ENCODE results near the gene TMEM59L.

TMEM59L gene

DNA sequence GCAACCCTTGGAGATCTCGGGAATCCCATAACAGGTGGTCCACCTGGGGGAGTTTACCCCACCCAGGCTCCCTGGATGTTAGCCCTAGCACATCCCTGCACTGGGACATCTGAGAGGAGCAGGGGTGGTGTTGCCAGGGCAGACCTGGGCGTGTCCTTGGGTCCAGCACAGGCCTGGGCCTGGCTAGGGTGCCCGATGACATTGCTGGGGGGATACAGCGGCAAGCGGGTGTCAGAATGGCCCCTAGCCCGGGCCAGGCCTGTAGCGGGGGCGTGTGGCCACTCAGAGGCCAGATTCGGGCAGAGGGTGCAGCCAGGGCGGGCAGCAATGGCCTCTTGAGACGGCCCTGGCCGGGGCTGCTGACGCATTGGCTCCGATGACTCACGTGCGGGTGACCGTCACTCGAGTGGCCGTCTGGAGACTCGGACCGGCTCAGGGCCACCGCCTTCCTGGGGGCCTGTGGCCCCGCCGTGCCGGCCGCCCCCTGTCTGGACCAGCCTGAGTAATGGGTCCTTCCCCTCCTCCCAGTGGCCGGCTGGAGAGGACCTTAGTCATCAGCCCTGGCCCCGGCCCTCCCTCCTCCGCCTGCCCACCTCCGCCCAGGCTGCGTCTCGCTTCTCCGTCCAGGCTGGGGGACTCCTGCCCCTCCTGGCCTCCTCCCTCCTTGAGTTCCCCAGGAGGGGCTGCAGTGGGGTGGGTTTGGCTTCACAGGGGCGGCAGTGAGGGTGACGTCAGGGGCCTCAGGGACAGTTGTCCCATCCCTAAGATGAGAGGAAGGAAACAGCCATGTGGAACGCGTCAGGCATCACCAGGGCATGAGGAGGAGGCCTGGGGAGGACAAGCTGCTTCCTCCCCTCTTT is 47.6 kb downstream of the TMEM59L start:
- no peak for DNase-seq

DNA sequence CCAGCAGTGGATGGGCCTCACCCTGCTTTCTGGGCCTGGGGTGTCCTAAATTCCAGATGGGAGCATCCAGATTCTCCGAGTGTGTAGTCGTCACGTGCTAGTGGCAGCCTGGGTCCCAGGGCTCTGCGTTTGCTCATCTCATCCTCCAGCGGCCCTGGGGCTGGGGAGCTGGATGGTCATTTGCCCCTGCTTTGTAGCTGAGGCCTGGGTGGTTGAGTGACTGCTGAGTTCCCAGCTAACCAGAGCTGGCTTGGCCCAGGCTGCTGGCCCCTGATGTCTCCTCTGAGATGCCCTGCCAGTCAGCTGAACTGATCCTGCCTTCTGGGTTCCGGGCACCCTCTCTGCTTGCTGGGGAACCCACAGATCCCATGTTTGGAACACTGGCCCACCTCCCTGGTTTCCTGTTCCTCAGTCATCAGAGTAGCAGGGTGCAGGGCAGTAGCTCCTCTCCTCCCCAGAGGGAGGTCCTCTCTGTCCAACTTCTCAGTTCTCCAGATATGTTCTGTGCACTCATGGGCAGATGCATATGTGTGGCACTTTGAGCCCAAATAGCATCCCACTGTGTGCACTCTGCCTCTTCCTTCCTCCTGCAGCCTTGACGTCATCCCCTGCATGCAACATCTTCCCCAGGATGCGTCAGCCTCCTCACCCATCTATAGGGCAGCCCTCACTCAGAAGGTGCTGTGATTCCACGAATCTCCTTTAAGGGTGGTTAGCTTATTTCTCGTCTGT is 48.4 kb downstream of the TMEM59L start:
- DNase-seq = no peak

DNA sequence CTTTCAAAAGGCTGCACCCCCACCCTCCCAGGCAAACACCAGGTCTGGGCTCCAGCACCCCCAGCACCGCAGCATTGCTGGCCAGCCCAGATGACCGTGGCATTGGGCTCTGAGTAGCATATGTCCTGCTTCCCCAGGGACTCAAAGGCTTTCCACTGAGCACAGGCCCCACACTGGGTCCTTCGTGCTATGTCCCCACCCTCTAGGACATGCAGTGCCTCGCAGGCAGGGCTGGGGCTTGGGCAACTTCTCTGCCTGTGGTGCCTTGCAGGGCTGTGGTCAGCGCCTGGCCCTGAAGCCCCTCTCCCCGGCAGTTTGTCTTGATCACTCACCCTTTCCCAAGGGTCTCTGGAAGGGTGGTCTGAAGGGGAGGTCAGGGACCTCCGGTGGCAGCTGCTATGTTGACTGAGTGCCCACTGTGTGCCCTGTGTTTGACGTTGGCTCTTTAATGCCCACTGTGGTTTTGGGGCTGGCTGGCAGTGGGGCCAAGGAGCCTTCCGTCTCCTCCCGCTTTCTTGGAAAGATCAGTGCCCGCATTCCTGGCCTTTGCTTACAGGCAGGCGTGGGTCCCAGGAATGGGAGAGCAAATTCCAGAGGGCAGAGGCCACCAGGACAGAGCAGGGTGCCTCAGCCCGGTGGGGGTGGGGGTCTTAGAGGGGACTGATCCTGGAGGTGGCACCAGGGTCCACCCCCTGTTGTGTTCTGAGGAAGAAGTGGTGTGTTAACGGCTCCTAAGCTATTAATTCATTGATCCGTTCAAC is 50.5 kb downstream of the TMEM59L start:
- DNase-seq = no peak

DNA sequence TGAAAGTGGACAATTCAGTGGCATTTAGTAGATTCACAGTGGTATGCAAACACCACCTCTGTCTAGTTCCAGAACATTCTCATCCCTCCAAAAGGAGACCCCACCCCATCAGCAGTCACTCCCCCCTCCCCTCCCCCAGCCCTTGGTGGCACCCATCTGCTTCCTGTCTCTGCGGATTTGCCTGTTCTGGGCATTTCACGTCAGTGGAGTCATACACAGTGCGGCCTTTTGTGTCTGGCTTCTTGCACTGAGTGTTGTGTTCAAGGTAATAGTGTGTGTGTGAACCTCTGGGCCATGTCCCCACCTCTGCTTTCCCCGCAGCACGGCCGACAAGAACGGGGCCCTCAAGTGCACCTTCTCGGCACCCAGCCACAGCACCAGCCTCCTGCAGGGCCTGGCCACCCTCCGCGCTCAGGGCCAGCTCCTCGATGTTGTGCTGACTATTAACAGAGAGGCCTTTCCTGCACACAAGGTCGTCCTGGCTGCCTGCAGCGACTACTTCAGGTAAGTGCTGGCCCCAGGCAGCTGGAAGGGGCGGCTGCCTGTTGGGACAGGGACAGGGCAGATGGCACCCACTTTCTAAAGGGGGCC is 51.4 kb downstream of the TMEM59L start:
- DNase-seq = no peak

DNA sequence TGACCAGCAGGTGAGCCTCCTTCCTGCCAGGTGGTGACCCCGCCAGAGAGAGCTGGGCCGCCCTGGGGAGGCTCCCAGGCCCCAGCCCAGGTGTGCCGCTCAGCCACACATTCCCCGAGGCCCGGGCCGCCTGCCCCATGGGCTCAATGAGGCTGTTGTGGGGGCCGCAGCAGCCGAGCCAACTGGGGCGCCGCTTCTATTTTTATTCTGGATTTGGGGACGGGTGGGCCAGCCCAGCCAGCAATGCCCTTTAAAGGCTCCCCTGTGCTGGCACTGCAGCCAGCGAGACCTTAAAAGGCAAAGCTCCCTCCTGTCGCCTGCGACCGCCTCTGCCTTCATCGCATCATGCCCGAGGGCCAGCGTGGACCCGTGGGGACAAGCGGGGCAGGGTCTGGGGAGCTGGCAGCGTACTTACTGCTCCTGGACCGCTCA is 53.1 kb downstream of the TMEM59L start:
- no peak for DNase-seq

DNA sequence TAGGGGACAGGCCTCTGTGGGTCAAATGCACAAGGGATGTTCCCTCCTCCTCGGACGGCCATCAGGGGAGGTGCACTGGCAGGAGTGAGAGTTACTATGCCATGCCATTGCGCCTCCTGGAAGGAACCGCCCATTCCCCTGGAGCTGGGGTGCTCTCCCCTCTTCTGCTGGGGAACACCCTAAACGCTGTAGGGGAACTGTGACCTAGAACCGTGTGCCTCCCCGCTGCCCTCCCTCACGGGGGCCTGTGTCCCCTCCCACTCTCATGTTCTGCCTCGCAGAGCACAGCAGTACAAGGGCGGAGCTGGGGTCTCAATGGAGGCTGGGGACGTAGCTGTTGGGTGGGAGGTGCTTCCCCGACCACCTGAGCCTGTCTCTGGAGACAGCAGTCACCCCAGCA is 53.6 kb downstream of the TMEM59L start:
- DNase-seq = no peak

- DNase-seq = no peak
These were observed 54.1 kb downstream of the TMEM59L start for GRCh38 chr19:18666784-18667183.

- DNase-seq = no peak
These were observed 55.0 kb downstream of the TMEM59L start for GRCh38 chr19:18667531-18668251.

DNA sequence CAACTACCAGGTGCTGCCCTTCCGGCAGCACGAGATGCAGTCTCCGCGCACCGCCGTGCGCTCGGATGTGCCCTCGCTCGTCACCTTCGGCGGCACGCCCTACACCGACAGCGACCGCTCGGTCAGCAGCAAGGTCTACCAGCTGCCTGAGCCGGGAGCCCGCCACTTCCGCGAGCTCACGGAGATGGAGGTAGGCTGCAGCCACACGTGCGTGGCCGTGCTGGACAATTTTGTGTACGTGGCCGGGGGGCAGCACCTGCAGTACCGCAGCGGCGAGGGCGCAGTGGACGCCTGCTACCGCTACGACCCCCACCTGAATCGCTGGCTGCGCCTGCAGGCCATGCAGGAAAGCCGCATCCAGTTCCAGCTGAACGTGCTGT is 55.6 kb downstream of the TMEM59L start:
- DNase-seq = no peak

DNA sequence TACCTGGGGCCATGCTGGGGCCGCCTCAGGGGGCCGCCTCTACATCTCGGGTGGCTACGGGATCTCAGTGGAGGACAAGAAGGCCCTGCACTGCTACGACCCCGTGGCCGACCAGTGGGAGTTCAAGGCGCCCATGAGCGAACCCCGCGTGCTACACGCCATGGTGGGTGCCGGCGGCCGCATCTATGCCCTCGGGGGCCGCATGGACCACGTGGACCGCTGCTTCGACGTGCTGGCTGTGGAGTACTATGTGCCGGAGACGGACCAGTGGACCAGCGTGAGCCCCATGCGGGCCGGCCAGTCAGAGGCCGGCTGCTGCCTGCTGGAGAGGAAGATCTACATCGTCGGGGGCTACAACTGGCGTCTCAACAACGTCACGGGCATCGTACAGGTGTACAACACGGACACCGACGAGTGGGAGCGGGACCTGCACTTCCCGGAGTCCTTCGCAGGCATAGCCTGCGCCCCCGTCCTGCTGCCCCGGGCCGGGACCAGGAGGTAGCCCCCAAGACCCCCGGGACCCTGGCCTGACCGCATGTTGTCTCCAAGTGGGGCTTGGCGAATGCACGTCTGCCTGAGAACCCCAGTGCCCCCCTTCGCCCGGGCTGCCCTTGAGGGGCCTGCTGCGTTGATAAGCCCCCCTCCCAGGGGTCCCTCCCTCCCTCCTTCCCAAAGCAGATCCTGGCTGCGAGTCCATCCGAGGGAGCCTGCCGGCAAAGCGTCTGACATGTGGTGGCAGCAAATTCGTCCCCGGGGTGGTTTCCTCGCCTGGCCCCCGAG is 56.3 kb downstream of the TMEM59L start:
- DNase-seq = no peak

DNA sequence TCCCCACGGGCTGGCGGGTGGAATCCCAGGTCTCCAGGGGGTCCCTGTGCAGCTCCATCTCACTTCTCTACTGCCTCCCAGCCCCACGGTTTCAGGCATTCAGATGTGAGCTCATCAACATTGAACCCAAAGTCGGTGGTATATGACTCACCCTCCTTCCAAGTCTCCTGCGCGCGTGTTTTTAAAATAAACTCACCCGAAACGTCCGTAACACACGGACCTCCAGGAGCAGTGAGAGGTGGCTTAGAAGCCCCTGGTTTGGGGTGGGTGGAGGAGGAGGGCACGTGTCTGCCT is 56.8 kb downstream of the TMEM59L start:
- no peak for DNase-seq

GRCh38 chr19:18669883-18670282 is 57.2 kb downstream of the TMEM59L start:
- DNase-seq = no peak

DNA sequence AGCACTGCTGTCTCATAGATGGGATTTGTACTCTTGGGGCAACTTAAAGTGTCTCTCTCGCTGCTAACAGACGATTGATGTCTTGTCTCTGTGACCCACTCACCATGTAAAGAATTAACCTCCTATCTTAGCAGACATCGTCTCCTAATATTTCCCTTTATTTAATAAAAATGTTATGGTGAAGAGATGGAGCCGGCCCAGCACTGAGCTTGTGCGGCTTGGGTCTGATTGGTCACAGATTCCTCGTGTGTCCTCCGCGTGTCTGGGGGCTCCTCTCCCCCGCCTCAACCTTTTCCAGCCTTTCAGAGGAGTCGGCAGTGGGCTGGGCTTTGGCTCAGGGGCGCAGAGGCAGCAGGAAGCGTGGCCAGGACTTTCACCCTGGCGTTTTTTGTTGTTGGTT is 57.6 kb downstream of the TMEM59L start:
- no peak for DNase-seq

Data from hematopoietic multipotent progenitor cell treated with erythropoietin and hydrocortisone succinate and interleukin-3 and kit ligand, for 8 days (in vitro differentiated cells).